Kidney (tissue), 14 donors: ENCODE measurements around the gene BHLHA15. TPM values are rescaled to one million over a fixed set of nuclear protein-coding genes. Genes with fewer than 3 reads are reported as not detected.

Experiments
- DNase-seq, 5 donors: peaks; one replicate each; pipeline ENCODE4 v3.0.0-alpha.2; 2013 to 2020
- FAIRE-seq: peaks from 2 replicates; lab custom pipeline; 2012; peaks lifted over from hg19 to GRCh38; lab: Jason Lieb, UNC
- H3K27ac ChIP-seq, 2 donors: one replicate each; pipeline ENCODE4 v1.7.0; 2013; ENCODE audit warnings: low read depth in 2 of 2, low read length in 2 of 2, inconsistent platforms in 1 of 2
- H3K27me3 ChIP-seq: one replicate; pipeline ENCODE4 v1.7.1; 2013; ENCODE audit warnings: low read length, inconsistent platforms; ENCODE audit not compliant: control insufficient read depth, insufficient read depth
- H3K36me3 ChIP-seq, 3 donors: one replicate each; pipeline versions ENCODE4 v1.7.0 to v1.7.1; 2013; ENCODE audit warnings: low read length in 3 of 3, control low read depth in 1 of 3, inconsistent platforms in 1 of 3; ENCODE audit not compliant: insufficient read depth in 3 of 3, control insufficient read depth in 2 of 3
- H3K4me1 ChIP-seq, 3 donors: one replicate each; pipeline versions ENCODE4 v1.7.0 to v1.7.1; 2013; ENCODE audit warnings: low read length in 3 of 3, inconsistent platforms in 1 of 3, low read depth in 1 of 3; ENCODE audit not compliant: control insufficient read depth in 2 of 3, insufficient read depth in 2 of 3
- H3K4me3 ChIP-seq, 3 donors: one replicate each; pipeline versions ENCODE4 v1.7.0 to v1.8.1; 2013; ENCODE audit warnings: low read length in 3 of 3, control low read depth in 1 of 3, inconsistent platforms in 1 of 3
- H3K9ac ChIP-seq, 3 donors: one replicate each; pipeline versions ENCODE4 v1.7.0 to v1.7.1; 2013; ENCODE audit warnings: low read length in 3 of 3, control low read depth in 1 of 3, inconsistent platforms in 1 of 3
- H3K9me3 ChIP-seq, 3 donors: one replicate each; pipeline versions ENCODE4 v1.7.0 to v1.7.1; 2013; ENCODE audit warnings: low read length in 3 of 3, control low read depth in 1 of 3, inconsistent platforms in 1 of 3; ENCODE audit not compliant: control insufficient read depth in 2 of 3, insufficient read depth in 1 of 3
- CTCF ChIP-seq: IDR thresholded peaks from 3 replicates; pipeline ENCODE4 v1.5.1; 2012; ENCODE audit warnings: mild to moderate bottlenecking, moderate library complexity, borderline replicate concordance; ENCODE audit not compliant: insufficient read depth; ENCODE audit errors: extremely low read depth
- intact Hi-C: fragments of 100-400 bp; cut with DNase I; formaldehyde crosslinking; loops from one replicate; pipeline ENCODE4 v1.11.1; 2022
- polyA plus RNA-seq: library from polyadenylated mRNA; stranded (reverse); fragments of 350-450 nt; fragmentation: Illumina TruSeq; extraction: RNeasy Lipid Tissue Mini Kit (QIAGEN cat#74804); gene quantifications from one replicate; pipeline ENCODE4 v1.2.3, GENCODE V29; 2014; ENCODE audit warnings: low read depth, low replicate concordance; ENCODE audit not compliant: insufficient read depth
- total RNA-seq: library from RNA; stranded (reverse); fragmentation: NEBNext Ultra II Directional; extraction: Animal tissue kit (Norgen Biotek cat#: 25700); gene quantifications from one replicate; pipeline ENCODE4 v1.2.1, GENCODE V29; 2021
- donor health status: control.
- donor health status: control.
- donor health status: control.
- donor health status: control.
- donor health status: control.
- donor health status: DM: yes; HTN: yes; CAD: no.
- donor health status: Normal renal cell carcinoma (clear cell type).

The BHLHA15 gene
- total and polyA plus RNA-seq, 2 donors from 2014 or later = 3.1 TPM; not detected in 1

GRCh38 chr7:98167653-98168052 is 43.6 kb upstream of the BHLHA15 start:
- intact Hi-C loops = loop anchor here (5.0 to 10.0 kb wide), 2 partner anchors 63 to 145 kb away; partner anchors contain the start of gene LMTK2
- Histone ChIP-seq H3K9me3 (no peaks in the 10 kb centered on the region), H3K9ac (no peak overlapping the region), H3K27me3 (no peaks in the 10 kb centered on the region), H3K4me3 (no peak overlapping the region), H3K4me1 (peaks cover 0 to 9% (median 6%) of the 10 kb centered on the region in 3 donors), H3K27ac (no peak overlapping the region), H3K36me3 (peaks cover 0 to 2% (median 0%) of the 10 kb centered on the region in 3 donors)
- FAIRE-seq (no peak), DNase-seq (no peak)
- TF ChIP-seq CTCF = no peak

GRCh38 chr7:98168181-98168903 is 42.9 kb upstream of the BHLHA15 start:
- intact Hi-C loops = loop anchor here (5.0 to 10.0 kb wide), 2 partner anchors 64 to 146 kb away; partner anchors contain the start of gene LMTK2
- Histone ChIP-seq H3K4me1 (peaks cover 0 to 9% (median 6%) of the 10 kb centered on the region in 3 donors), H3K27ac (no peak overlapping the region), H3K9ac (no peak overlapping the region), H3K4me3 (no peak overlapping the region), H3K27me3 (no peaks in the 10 kb centered on the region), H3K9me3 (no peaks in the 10 kb centered on the region), H3K36me3 (peaks cover 0 to 2% (median 0%) of the 10 kb centered on the region in 3 donors)
- peak; percentile 88 for FAIRE-seq
- peak in 4 of 5 donors; percentile 63 to 84 (median 79) for DNase-seq
- peak; percentile 55 for TF ChIP-seq CTCF

GRCh38 chr7:98168904-98169621 is 42.2 kb upstream of the BHLHA15 start:
- FAIRE-seq (no peak), DNase-seq (no peak)
- H3K27ac ChIP-seq = no peak overlapping the region
- H3K9me3 ChIP-seq = no peaks in the 10 kb centered on the region
- peaks cover 0 to 6% (median 5%) of the 10 kb centered on the region in 3 donors for H3K4me1 ChIP-seq
- no peak for TF ChIP-seq CTCF
- intact Hi-C loops = loop anchor here (5.0 to 10.0 kb wide), 2 partner anchors 64 to 147 kb away; partner anchors contain the start of gene LMTK2
- no peak overlapping the region for H3K9ac ChIP-seq
- peaks cover 0 to 2% (median 0%) of the 10 kb centered on the region in 3 donors for H3K36me3 ChIP-seq
- H3K4me3 ChIP-seq = no peak overlapping the region
- H3K27me3 ChIP-seq = no peaks in the 10 kb centered on the region
